IPS-NIHi11 (cell line): ENCODE data around the gene ZBTB44.

ENCODE experiments used
- DNase-seq: peaks from one replicate; pipeline ENCODE4 v3.0.0; 2012; ENCODE audit warnings: mixed read lengths, low spot score

ZBTB44 gene

DNA sequence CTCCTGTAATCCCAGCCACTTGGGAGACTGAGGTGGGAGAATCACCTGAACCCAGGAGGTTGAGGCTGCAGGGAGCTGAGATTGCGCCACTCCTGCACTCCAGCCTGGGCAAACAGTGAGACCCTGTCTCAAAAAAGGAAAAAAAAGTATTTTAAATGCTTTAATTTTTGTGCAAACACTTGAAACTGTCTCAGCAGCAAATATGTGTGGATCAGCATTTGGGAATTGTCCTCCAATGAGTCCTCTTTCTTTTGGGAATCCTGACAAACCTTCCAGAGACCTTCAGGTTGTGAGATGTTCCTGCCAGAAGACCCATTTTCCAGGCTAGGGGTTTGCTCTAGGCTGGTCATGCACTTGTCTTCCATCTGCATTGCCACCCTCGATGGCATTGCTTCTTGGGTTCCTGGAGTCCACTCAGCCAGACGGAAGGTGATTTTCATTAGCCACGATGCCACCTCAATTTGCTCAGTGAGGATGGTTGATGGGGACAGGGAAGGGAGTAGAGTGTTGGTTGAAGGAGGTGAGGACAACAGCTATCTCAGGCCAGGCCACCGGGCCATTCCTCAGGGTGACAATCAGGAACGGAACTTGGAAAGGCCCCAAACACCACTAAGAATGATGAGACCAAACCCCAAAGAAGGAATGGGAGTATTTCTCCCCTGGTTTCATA lies 99.7 kb downstream of the ZBTB44 start:
- DNase-seq: no peak

DNA sequence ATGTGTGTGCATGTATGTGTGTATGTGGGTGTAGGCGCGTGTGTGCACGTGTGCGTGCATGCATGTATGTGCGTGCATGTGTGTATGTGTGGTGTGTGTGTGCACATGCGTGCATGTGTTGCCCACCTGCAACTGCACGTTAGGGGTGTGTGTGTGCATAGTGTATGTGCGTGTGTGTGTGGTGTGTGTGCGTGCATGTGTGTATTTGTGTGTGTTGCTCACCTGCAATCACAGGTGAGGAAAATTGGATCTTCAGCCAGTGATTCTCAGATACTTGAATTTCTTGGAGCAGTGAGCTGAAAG lies 100.8 kb downstream of the ZBTB44 start:
- DNase-seq: no peak

DNA sequence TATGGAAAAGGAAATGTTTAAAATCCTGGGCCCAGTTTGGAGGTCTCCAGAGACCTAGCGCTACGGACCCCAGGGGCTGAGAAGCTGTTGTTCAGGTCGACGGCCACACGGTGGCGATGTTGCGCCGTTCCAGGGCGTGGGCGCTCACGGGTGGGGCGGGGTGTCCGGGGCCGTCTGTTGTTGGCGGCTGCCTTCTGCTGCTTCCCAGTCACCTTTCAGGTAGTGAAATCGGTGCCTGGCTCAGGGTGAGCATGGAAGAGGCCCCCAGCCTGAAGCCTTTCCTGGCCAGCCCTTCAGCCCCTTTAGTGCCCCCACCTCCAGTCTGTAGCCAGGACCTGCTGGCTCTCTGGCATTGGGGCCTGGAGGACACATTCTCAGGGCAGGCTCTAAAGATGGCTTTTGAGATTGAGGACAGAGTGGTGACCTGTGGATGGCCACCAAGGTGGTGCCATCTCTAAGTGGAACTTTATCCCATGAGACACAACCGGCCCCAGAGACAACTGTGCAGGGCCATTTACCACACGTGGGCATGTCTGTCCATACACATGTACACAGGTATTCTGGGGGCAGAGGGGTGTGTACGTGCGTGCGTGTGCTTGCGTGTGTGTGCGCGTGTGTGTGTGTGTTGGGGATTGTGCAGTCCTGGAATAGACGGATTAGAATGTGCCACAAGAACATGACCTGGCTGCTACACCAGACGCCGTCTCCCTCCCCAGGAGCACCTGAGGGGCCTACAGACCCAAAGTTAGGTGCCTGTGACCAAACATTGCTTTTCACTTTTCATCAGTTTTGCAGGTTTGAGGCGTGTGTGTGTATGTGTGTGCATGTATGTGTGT lies 101.4 kb downstream of the ZBTB44 start:
- DNase-seq: peak; percentile 96

DNA sequence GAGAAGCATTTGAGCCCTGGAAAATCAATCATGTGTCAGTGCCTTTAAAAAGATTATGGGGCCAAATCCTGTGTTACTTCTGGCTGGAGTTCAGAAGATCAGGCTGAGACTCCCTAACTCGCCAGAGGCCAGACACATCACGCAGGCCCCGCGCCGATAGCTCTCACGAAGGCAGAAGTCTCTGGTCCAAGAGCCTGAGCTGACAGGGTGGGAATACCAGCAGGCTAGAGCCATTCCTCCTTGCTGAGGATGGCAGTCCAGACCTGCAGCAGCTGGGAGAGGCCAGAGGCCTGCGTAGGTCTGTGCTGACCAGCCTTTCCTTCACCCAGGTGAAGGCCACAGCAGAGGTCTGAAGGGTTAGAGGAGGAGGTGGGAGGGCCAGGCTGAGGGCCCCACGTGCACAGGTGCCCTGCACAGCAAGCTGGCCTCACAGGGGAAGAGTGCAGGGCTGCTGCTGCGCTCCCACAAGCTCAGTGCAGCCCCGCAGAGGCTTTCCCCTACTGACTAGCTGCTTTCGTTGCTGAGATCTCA lies 102.2 kb downstream of the ZBTB44 start:
- DNase-seq: no peak

DNA sequence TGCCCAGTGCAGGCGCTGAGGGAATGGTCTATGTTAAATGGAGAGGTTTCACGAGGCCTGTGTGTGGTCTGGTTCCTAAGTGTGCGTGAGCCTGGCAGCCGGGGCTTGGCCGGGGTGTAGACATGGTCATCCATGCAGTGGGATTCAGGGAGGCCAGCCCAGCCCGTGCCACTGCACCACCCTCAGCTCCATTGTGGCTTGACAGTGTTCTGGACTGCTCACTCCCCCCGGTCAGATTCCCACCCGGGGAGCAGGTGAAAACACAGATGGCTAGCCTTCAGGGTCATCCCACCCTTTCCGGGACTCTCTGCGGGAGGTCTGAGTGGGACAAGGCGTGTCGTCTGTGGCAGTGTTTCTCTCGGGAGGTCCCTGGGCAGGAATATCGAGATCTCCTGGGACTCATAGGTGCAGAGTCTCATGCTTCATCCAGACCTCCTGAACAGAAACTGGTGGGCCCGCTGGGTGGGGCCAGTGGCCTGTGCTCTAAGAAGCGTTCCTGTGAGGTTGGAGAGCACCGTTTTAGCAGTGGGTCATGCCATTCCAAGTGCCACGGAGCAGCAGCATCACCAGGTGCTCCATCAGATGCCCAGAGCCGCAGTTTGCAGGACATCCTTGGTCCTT lies 102.8 kb downstream of the ZBTB44 start:
- DNase-seq: no peak

DNA sequence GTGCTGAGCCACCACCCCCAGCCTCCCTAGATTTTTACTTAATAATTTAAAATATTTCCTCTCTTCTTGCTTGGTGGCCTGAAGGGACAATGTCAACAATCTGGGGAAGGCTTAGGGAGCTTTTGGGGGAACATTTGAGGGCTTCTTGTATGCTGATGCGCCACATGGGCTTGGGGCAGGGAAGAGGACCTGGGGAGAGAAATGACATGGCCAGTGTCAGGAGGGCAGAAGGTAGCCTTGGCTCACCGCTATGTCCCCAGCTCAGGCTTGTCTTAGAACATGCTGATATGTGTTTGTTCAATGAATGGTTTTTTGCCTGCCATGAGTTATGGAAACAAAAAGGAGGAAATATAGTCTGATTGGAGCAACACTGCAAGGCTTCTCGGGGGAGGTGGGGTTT lies 103.6 kb downstream of the ZBTB44 start:
- no peak for DNase-seq

DNA sequence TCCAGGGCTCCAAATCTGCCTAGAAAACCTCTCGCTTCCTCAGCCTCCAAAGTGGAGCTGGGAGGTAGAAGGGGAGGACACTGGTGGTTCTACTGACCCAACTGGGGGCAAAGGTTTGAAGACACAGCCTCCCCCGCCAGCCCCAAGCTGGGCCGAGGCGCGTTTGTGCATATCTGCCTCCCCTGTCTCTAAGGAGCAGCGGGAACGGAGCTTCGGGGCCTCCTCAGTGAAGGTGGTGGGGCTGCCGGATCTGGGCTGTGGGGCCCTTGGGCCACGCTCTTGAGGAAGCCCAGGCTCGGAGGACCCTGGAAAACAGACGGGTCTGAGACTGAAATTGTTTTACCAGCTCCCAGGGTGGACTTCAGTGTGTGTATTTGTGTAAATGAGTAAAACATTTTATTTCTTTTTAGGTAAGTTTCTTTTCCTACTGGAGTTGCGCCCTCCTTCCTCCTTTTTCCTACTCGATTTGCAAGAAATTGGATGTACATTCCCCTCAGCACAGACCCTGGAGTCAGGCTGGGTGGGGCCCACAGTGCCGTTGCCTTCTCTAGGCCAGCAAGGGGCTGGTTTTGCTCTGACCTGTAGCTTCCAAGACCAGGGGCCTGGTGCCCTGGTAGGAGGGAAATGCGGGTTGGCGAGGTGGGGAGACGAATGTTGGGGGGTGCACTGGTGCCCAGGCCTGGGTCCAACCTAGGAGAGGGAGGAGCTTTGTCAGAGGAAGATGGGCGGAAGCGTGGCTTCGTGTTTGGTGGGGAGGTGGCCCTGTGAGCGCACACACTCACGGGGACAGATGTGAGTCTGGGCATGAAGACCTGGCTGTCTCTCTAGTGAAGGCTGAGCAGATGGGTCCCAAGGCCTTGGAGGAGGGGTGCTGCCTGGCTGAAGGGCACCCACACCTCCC lies 104.5 kb downstream of the ZBTB44 start:
- DNase-seq: no peak

DNA sequence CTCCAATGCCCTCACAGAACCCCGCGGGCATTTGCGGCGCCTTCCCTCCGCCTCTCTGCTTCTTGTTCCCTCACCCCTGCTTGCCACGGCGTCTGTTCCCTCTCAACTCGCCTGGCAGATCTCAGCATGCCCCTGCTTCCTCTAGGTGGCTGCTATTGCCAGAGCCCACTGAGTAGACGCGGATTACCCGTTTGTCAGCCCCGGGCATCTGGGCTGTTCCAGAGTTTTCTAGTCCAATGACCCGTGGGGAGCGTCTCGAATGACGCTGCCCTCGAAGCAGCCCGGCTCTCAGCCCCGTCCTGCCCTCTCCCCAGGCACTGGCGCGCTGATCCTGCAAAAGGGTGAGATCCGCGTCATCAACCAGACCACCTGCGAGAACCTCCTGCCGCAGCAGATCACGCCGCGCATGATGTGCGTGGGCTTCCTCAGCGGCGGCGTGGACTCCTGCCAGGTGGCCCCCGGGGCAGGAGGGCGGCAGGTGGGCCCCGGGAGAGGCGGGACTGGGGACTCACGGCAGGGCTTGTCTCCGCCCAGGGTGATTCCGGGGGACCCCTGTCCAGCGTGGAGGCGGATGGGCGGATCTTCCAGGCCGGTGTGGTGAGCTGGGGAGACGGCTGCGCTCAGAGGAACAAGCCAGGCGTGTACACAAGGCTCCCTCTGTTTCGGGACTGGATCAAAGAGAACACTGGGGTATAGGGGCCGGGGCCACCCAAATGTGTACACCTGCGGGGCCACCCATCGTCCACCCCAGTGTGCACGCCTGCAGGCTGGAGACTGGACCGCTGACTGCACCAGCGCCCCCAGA lies 105.4 kb downstream of the ZBTB44 start:
- DNase-seq: no peak

DNA sequence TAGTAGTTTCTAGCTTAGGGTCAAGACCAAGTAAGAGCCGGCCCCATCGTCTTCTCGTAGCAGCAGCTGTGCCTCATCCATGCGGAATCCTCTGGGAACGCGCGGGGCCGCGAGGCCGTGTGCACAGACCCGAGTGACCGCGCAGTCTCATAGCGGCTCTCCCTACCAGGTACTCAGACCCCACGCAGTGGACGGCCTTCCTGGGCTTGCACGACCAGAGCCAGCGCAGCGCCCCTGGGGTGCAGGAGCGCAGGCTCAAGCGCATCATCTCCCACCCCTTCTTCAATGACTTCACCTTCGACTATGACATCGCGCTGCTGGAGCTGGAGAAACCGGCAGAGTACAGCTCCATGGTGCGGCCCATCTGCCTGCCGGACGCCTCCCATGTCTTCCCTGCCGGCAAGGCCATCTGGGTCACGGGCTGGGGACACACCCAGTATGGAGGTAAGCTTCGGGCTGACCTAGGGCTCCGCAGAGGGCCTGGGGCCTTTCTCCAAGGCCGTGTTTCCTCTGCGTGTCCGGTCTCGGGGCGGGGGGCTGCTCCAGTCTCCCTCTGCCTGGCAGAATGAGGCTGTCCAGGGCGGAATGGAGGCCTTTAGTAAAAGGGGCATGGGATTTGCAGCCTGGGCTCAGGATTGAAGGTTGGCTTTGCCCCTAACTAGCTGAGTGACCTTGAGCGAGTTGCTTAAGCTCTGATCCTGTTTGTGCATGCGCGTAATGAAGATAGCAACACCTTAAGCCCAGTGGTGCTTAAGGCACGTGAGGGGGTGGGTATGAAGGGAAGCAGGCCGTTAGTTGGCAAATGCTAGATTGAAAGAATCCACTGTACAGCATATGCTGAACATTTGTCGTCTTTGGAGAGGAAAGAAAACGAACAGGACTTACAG lies 106.2 kb downstream of the ZBTB44 start:
- no peak for DNase-seq

DNA sequence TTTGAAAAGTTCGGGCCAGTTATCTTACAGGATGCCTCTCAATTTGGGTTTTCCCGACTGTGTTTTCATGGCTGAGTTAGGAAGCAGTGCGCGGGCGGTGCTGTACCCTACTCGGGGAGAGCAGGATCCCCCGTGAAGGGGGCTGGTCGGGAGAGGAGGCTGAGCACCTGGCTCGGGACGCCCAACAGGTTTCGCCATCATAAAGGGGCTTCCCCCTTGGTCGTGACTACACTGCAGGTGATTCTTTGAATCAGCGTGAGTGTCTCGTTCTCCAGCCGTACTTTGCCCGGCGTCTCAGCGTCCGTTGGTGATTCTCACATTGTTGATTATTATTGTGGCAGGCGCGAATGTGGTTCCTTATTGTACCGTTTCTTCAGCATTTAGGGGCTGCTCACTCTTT lies 108.6 kb downstream of the ZBTB44 start:
- DNase-seq: no peak

DNA sequence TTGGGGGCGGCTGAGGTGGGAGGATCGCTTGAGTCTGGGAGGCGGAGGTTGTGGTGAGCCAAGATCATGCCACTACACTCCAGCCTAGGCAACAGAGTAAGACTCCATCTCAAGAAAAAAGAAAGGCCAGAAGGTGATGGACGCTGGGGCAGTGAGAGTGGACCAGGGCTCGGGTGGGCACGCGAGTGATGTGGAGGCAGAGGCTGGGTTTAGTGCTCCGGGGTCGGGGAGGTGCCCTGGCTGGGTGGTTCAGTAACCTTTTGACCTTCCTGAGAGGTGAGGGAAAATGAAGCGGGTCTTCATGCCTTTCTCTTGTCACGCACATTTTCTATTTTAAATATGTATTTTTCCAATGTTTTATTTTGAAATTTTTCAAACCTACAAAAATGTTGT lies 110.0 kb downstream of the ZBTB44 start:
- DNase-seq: no peak

DNA sequence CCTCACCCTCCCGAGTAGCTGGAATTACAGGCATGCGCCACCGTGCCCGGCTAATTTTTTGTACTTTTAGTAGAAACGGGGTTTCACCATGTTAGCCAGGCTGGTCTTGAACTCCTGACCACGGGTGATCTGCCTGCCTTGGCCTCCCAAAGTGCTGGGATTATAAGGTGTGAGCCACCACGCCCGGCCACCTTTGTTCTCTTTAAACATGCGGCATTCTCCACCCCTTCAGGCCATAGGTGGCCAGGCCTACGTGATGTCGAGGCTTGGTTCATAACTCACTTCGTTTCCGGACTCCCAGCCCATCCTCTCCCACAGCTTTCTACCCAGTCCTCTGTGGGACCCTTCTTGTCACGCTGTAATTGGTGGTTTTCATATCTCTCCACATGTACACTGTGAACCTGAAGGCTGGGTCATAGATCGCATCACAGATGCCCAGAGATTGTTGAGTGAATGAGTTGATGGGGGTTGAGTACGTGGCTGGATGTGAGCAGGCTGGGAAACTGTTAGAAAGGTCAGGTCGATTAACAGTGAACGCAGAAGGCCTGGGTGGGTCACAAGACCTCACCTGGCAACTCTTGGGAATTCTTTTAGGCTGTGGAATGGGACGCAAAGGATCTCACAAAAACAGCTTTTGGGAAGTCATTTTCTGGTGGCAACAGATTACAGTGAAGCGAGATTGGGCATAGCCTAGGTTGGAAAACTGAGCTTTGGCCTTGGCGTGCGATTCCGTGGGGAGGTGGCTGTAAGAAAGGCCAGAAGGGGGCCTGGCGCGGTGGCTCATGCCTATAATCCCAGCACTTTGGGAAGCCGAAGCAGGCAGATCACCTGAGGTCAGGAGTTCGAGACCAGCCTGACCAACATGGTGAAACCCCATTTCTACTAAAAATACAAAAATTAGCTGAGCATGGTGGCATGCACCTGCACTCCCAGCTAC lies 110.7 kb downstream of the ZBTB44 start:
- DNase-seq: no peak

DNA sequence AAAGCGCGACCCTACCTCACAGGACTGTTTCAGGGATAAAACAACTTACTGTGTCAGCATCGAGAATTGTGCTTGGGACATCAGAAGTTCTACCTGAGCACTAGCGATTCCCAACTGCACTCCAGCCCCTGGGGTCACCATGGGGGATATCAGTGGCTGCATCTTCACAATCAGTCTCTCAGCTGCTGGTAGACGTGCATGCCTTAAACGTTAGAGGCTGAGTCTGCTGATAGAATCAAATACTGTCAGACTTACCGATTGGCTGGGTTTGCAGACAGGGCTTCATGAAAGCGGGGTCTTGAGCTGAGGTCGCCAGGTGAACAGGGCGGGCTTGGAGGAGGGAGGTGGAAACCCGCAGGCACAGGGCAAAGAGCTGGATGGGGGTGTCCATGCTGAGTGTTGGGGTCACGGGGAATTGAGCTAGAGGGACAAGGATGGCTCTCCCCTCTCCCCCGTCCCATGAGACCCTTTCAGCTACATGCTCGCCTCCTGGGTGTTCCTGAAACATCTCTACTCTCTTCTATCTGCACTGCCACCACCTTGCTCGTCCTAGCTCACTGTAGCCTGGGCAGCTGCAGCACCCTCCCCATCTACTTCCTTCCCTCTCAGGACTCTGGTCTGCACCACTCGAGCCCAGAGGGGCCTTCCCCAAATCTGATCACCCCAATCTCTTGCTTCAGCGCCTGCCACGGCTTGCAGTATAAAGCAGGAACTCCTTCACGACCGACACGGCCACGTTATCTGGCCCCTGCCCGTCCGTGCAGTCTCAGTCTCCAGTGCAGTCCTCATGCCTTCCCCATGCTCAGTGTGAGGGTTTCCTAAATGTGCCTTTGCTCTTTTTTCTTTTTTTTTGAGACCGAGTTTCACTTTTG lies 111.7 kb downstream of the ZBTB44 start:
- DNase-seq: no peak

DNA sequence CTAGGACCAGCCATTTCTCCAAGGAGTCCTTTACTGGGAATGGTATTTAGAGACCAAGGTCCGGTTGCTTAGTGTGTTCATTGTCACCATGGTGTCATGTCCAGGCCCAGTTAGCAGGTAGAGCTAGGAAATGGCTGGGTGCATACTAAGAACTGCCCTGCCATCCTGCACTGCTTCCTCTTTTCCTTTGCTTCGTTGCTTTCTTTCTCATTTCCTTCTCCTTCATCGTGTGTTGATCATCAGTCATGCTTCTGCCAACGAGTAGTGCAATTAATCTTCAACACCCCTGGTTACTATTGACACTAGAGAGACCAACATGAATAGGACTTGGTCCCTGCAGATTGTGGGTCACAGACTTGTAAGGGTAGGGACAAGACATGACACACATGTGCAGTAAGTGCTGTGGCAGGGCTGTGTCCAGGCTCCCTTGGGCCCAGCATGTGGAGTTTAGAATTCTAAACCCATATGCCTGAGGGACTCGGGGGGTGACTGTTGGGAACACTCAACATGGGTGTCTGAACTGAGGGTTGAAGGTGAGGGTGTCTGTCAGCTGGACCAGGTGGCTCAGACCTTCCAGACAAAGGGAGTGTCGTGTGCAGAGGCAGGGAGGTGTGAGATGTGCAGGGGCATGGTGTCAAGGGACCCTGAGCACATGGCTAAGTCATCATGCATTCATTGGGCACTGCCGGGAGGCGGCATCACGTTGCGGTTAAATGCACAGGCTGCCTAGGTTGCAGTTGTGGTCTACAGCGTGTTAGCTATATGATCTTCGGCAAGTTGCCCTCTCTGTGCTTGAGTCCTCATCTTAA lies 112.5 kb downstream of the ZBTB44 start:
- no peak for DNase-seq

DNA sequence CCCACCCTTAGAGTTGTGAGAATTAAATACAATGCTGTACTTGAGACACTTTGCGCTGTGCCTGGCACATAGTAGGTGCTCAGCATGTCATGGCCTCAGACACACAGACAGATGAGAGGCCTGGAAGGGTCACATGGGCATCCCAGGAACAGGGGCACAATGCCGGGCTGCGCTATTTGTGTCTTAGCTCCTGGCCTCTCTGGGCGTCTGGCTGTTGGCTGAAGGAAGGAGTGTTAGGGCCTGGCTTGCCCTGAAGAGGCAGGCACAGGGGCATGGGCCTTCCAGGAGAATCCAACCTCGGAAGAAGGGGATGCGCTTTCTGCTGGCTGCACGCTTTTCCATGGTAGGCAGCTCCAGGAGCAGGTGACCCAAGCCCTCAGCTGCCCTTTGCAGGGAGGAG lies 113.7 kb downstream of the ZBTB44 start:
- no peak for DNase-seq

DNA sequence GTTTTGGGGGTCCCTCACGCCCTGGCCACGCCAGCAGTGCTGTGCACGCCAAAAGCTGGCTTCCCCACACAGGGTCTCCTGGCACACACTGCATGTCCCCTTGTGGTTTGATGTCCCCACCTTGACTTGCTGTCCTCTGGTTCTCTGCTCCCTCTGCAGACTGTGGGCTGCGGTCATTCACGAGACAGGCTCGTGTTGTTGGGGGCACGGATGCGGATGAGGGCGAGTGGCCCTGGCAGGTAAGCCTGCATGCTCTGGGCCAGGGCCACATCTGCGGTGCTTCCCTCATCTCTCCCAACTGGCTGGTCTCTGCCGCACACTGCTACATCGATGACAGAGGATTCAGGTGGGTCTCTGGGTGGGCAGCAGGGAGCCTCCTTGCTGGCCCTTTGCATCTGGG lies 114.9 kb downstream of the ZBTB44 start:
- DNase-seq: no peak

DNA sequence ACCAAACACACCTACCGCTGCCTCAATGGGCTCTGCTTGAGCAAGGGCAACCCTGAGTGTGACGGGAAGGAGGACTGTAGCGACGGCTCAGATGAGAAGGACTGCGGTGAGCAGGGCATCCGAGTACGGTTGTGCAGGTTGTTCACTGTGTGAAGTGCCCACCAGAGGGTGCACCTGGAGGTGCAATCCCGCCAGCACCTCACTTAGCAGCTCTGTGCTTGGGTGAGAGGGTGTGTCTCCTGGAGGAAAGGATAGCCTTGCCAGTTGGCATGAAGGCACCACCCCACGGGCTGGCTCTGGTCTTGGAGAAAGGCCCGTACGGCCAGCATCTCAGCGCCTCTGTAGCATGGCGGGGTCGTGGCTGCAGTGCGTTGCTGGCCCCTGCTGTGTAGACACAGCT lies 115.8 kb downstream of the ZBTB44 start:
- DNase-seq: no peak
